Peyer's patch (tissue), 4 donors: Measurements from ENCODE around the gene TMEM252. TPM values are rescaled to one million over a fixed set of nuclear protein-coding genes. Genes with fewer than 3 reads are reported as not detected.

Experiments
- DNase-seq, 3 donors: peaks; one replicate each; pipeline ENCODE4 v3.0.0-alpha.2; 2017 to 2019
- H3K27ac ChIP-seq, 4 donors: fragments of 200-600 bp; sonication (generic); one replicate each; pipeline ENCODE4 v1.5.1; 2016 to 2019
- H3K27me3 ChIP-seq, 2 donors: fragments of 200-600 bp; sonication (generic); one replicate each; pipeline ENCODE4 v1.5.1; 2019
- H3K36me3 ChIP-seq, 3 donors: fragments of 200-600 bp; sonication (generic); one replicate each; pipeline ENCODE4 v1.5.1; 2016 to 2019
- H3K4me1 ChIP-seq, 4 donors: fragments of 200-600 bp; sonication (generic); one replicate each; pipeline ENCODE4 v1.5.1; 2016 to 2019
- H3K4me3 ChIP-seq, 4 donors: fragments of 200-600 bp; sonication (generic); 1 replicate in 3 of 4; 2 replicates in 1 of 4; pipeline ENCODE4 v1.5.1; 2016 to 2019; ENCODE audit warnings: mild to moderate bottlenecking in 1 of 4
- H3K9me3 ChIP-seq, 4 donors: fragments of 200-600 bp; sonication (generic); one replicate each; pipeline ENCODE4 v1.5.1; 2016 to 2019; ENCODE audit warnings: mild to moderate bottlenecking in 1 of 4
- CTCF ChIP-seq, 6 experiments: fragments of 450-650 bp in 4 of 6; fragments of 200-600 bp in 2 of 6; sonication (generic) in 1 of 6; IDR thresholded peaks; one replicate each; pipeline ENCODE4 v1.5.1; 2017 to 2019; ENCODE audit warnings: antibody characterized with exemption in 6 of 6, mild to moderate bottlenecking in 3 of 6, moderate library complexity in 1 of 6
- POLR2A ChIP-seq, 2 donors: fragments of 450-650 bp; IDR thresholded peaks; one replicate each; pipeline ENCODE4 v1.5.1; 2017; ENCODE audit warnings: antibody characterized with exemption in 2 of 2, mild to moderate bottlenecking in 2 of 2, moderate library complexity in 2 of 2
- total RNA-seq, 4 donors: library from RNA; depleted of rRNA; stranded (reverse); fragments of >200 nt; gene quantifications; one replicate each; pipeline ENCODE4 v1.1.0, GENCODE V29; 2016

TMEM252 gene
- total RNA-seq, 4 donors from 2014 or later: 47.3 to 66.8 (median 55.3) TPM; not detected in 1

- no peak for DNase-seq
- no peaks in the 10 kb centered on the region for H3K36me3 ChIP-seq
These were observed 37.3 kb upstream of the TMEM252 start for GRCh38 chr9:68577774-68578591.

GRCh38 chr9:68575817-68576216, 35.1 kb upstream of the TMEM252 start:
- Histone ChIP-seq H3K9me3 (no peaks in the 10 kb centered on the region), H3K27ac (no peak overlapping the region), H3K4me1 (peaks cover 0 to 11% (median 1%) of the 10 kb centered on the region in 4 donors), H3K4me3 (no peak overlapping the region), H3K36me3 (no peaks in the 10 kb centered on the region), H3K27me3 (no peaks in the 10 kb centered on the region)
- TF ChIP-seq CTCF (IDR thresholded peaks at IDR 0.05) (no peak), POLR2A (IDR thresholded peaks at IDR 0.05) (no peak)
- DNase-seq: no peak

More at GRCh38 chr9:68577774-68578591, 37.3 kb upstream of the TMEM252 start:
- H3K4me1 ChIP-seq: peaks cover 0 to 11% (median 1%) of the 10 kb centered on the region in 4 donors
- TF ChIP-seq CTCF (IDR thresholded peaks at IDR 0.05) (no peak), POLR2A (IDR thresholded peaks at IDR 0.05) (no peak)
- H3K4me3 ChIP-seq: no peak overlapping the region
- no peaks in the 10 kb centered on the region for H3K9me3 ChIP-seq
- no peak overlapping the region for H3K27ac ChIP-seq
- no peaks in the 10 kb centered on the region for H3K27me3 ChIP-seq

- H3K36me3 ChIP-seq: no peaks in the 10 kb centered on the region
- peaks cover 0 to 11% (median 1%) of the 10 kb centered on the region in 4 donors for H3K4me1 ChIP-seq
- no peak overlapping the region for H3K27ac ChIP-seq
- no peak for DNase-seq
- H3K27me3 ChIP-seq: no peaks in the 10 kb centered on the region
- H3K9me3 ChIP-seq: no peaks in the 10 kb centered on the region
- no peak overlapping the region for H3K4me3 ChIP-seq
- peak in 4 of 6 experiments; percentile 16 to 43 (median 34) for TF ChIP-seq CTCF (IDR thresholded peaks at IDR 0.05)
- TF ChIP-seq POLR2A (IDR thresholded peaks at IDR 0.05): no peak
These were observed 33.5 kb upstream of the TMEM252 start for GRCh38 chr9:68574150-68574549.

- Histone ChIP-seq H3K27ac (no peak overlapping the region), H3K27me3 (no peaks in the 10 kb centered on the region)
- TF ChIP-seq CTCF (IDR thresholded peaks at IDR 0.05) (no peak), POLR2A (IDR thresholded peaks at IDR 0.05) (no peak)
These were observed 26.9 kb upstream of the TMEM252 start for GRCh38 chr9:68567565-68567964.

GRCh38 chr9:68562461-68562860, 21.8 kb upstream of the TMEM252 start:
- no peak for DNase-seq
- TF ChIP-seq POLR2A (IDR thresholded peaks at IDR 0.05) (no peak), CTCF (IDR thresholded peaks at IDR 0.05) (no peak)
- Histone ChIP-seq H3K4me1 (peaks cover 0 to 10% (median 3%) of the 10 kb centered on the region in 4 donors), H3K27ac (no peak overlapping the region), H3K9me3 (no peaks in the 10 kb centered on the region), H3K4me3 (no peak overlapping the region), H3K36me3 (no peaks in the 10 kb centered on the region), H3K27me3 (no peaks in the 10 kb centered on the region)

More at GRCh38 chr9:68567565-68567964, 26.9 kb upstream of the TMEM252 start:
- Histone ChIP-seq H3K9me3 (no peaks in the 10 kb centered on the region), H3K36me3 (no peaks in the 10 kb centered on the region), H3K4me3 (no peak overlapping the region), H3K4me1 (no peaks in the 10 kb centered on the region)
- no peak for DNase-seq
